Measurements from ENCODE around the gene RBBP5. TPM values are rescaled to one million over a fixed set of nuclear protein-coding genes. Genes with fewer than 3 reads are reported as not detected.

The RBBP5 gene, protein sequence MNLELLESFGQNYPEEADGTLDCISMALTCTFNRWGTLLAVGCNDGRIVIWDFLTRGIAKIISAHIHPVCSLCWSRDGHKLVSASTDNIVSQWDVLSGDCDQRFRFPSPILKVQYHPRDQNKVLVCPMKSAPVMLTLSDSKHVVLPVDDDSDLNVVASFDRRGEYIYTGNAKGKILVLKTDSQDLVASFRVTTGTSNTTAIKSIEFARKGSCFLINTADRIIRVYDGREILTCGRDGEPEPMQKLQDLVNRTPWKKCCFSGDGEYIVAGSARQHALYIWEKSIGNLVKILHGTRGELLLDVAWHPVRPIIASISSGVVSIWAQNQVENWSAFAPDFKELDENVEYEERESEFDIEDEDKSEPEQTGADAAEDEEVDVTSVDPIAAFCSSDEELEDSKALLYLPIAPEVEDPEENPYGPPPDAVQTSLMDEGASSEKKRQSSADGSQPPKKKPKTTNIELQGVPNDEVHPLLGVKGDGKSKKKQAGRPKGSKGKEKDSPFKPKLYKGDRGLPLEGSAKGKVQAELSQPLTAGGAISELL
- total RNA-seq (10 to 100 TPM in 1 of 2 donors, 1 to 10 TPM in 1; 9.9 to 15.4 TPM), polyA plus RNA-seq (1 to 10 TPM; 3.8 to 4.3 TPM)
- long read RNA-seq, donor 1, full-length matches to known transcripts, result 5 of 15 reads
- long read RNA-seq, donor 1, partial matches to known transcripts, result 2 of 15 reads
- long read RNA-seq, donor 1, other reads (novel, unspliced or antisense), result 8 of 15 reads
- long read RNA-seq, donor 2, full-length matches to known transcripts, result 3 of 9 reads
- long read RNA-seq, donor 2, partial matches to known transcripts, result 1 of 9 reads
- long read RNA-seq, donor 2, other reads (novel, unspliced or antisense), result 5 of 9 reads

DNA sequence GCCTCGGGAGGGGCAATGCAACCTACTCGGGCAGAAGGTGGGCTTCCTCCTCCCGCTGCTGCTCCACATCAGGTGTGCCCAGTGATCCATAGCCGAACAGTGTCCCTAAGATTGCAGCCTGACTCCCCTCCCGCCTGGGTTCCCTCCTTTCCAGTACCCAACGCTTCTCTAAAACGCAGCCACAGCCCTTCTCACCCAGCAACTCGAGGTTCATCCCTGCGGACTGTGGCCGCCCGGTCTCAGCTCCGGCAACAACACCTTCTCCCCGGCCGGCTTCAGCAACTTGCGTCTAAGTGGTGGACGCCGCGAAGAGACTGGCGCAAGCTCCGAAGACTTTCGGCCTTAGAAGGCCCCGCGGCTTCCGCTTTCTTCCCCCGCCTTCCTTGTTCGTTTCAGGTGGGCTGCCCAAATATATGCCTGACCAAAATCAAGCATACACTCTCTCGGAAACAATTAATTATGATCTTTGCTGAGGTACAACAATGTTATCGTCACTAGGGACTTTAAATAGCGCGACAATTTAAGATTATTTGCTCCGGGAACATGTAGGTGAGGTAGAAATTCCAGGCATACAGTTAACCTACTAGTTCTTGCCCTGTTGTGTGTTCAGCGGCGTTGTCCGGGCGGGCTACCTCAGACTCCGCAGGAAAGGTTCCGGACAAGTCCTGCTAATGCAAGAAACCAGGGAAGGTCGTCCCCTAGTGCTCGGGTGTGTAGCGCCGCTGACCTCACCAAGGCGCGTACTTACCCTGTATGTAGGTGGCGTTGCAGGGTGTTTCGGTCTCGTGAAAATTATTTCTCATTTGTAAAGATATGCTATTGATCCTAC is at the start of gene RBBP5:
Gene RBBP5 (minus strand): TSS at position 319 of the 829 bp plus-strand sequence. CDS start 105 bp downstream, at position 214.
- peaks cover 0 to 3% of the 10 kb centered on the region in 2 donors for H3K4me1 ChIP-seq (ENCODE audit: control insufficient read depth in 1 of 2, insufficient read depth in 2 of 2, low read length in 2 of 2)
- ATAC-seq (ENCODE audit: low FRiP score) (peak; percentile 99), DNase-seq (peak; percentile 96 to 97)
- no peaks in the 10 kb centered on the region for H3K9me3 ChIP-seq (ENCODE audit: control insufficient read depth, low read length)
- no peaks in the 10 kb centered on the region for H3K27me3 ChIP-seq (ENCODE audit: control insufficient read depth in 1 of 2, insufficient read depth in 2 of 2, low read length in 1 of 2)
- no peaks in the 10 kb centered on the region for H3K36me3 ChIP-seq (ENCODE audit: control insufficient read depth in 1 of 2, insufficient read depth in 2 of 2, low read length in 1 of 2)
- 0% methylated on average over 46 of the region's 46 CpGs for WGBS, 2 donors
- intact Hi-C loops (cut with DNase I), result loop anchor here in 1 of 2 donors (5.0 kb wide), 2 partner anchors 135 to 510 kb away; partner anchors contain the start of gene ELK4
- H3K4me3 ChIP-seq (ENCODE audit: low read length in 2 of 2), result peak within 1 kb of the TSS; percentile 80 to 85
- peak within 1 kb of the TSS; percentile 27 to 29 for H3K27ac ChIP-seq (ENCODE audit: low read depth in 1 of 2, low read length in 2 of 2)

DNA sequence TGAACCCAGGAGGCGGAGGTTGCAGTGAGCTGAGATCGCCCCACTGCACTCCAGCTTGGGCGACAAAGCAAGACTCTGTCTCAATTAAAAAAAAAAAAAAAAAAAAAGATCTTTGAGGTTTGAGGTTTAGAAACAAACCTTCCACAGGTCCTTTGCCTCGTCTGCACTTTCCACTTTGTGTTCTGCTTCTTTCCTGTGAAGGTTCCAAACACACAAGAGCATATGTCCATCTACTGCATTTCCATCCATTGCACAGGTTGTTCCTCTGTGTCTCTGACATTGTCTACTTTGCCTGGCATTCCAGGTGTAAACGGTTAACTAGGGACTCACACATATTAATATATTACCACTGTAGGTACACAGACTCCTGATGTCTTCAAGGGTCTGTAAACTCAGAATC is 49.6 kb upstream of the RBBP5 start:
- no peaks in the 10 kb centered on the region for H3K4me1 ChIP-seq (ENCODE audit: control insufficient read depth in 1 of 2, insufficient read depth in 2 of 2, low read length in 2 of 2)
- no peaks in the 10 kb centered on the region for H3K9me3 ChIP-seq (ENCODE audit: control insufficient read depth, low read length)
- WGBS, 2 donors, result 88 to 90% methylated on average over 5 of the region's 5 CpGs
- no peak overlapping the region for H3K4me3 ChIP-seq (ENCODE audit: low read length in 2 of 2)
- peaks cover 2 to 4% of the 10 kb centered on the region in 2 donors for H3K36me3 ChIP-seq (ENCODE audit: control insufficient read depth in 1 of 2, insufficient read depth in 2 of 2, low read length in 1 of 2)
- intact Hi-C loops (cut with DNase I), result no loop called here
- DNase-seq (no peak), ATAC-seq (ENCODE audit: low FRiP score) (no peak)
- no peaks in the 10 kb centered on the region for H3K27me3 ChIP-seq (ENCODE audit: control insufficient read depth in 1 of 2, insufficient read depth in 2 of 2, low read length in 1 of 2)
- no peak overlapping the region for H3K27ac ChIP-seq (ENCODE audit: low read depth in 1 of 2, low read length in 2 of 2)

DNA sequence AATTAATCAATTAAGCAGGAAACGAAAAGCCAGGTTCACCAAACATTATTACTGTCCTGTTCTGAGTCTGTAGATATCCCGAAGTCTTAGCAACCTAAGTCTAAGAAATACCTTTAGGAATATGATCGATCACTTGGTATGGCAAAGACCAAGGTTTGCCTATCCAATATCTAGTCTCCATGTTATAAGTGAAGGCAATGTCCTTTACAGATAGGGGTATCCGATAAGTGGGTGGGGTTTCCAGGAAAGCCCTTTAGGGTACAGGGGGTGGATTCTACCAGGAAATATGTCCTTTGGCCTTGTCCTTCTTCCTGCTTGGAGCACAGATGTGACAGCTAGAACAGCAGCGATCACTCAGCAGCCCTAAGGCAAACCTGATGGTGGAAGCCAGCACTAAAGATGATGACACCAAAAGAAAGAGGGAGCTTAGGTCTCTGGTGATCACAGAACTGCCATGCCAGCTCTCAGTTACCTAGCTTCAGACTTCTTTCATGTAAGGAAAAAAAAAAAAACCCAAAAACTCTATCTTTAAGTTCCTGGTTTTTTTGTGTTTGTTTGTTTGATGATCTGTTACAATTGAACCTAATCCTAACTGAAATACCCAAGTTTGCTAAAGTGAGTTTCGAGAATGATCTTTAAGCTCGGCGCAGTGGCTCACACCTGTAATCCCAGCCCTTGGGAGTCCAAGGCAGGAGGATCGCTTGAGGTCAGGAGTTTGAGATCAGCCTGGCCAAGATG is 48.9 kb upstream of the RBBP5 start:
- intact Hi-C loops (cut with DNase I), result no loop called here
- Histone ChIP-seq H3K36me3 (ENCODE audit: control insufficient read depth in 1 of 2, insufficient read depth in 2 of 2, low read length in 1 of 2) (peaks cover 2 to 4% of the 10 kb centered on the region in 2 donors), H3K27me3 (ENCODE audit: control insufficient read depth in 1 of 2, insufficient read depth in 2 of 2, low read length in 1 of 2) (no peaks in the 10 kb centered on the region), H3K27ac (ENCODE audit: low read depth in 1 of 2, low read length in 2 of 2) (no peak overlapping the region), H3K4me1 (ENCODE audit: control insufficient read depth in 1 of 2, insufficient read depth in 2 of 2, low read length in 2 of 2) (no peaks in the 10 kb centered on the region), H3K9me3 (ENCODE audit: control insufficient read depth, low read length) (no peaks in the 10 kb centered on the region), H3K4me3 (ENCODE audit: low read length in 2 of 2) (no peak overlapping the region)
- DNase-seq, result no peak
- 86 to 91% methylated on average over 9 of the region's 9 CpGs for WGBS, 2 donors
- no peak for ATAC-seq (ENCODE audit: low FRiP score)

DNA sequence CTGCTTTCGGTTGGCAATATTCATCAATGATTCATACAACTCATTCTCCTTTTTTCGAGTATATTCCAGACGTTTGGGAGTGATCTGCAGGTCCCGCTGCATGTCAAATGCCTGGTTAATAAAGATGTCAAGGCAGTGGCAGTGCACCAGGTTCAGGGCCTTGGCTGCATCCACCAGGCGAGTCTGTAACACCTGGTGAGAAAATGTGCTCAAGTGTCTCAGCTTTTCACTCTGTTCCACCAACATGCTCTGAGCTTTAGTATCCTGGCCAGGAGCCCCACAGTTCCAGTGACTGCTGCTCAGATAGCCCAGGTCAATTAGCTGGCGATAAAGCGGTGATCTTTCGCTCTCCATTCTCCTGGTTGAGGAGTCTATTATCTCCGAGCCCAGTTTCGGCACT is 47.5 kb upstream of the RBBP5 start:
- H3K36me3 ChIP-seq (ENCODE audit: control insufficient read depth in 1 of 2, insufficient read depth in 2 of 2, low read length in 1 of 2), result peaks cover 2 to 4% of the 10 kb centered on the region in 2 donors
- no peaks in the 10 kb centered on the region for H3K9me3 ChIP-seq (ENCODE audit: control insufficient read depth, low read length)
- intact Hi-C loops (cut with DNase I), result no loop called here
- no peak overlapping the region for H3K4me3 ChIP-seq (ENCODE audit: low read length in 2 of 2)
- H3K27ac ChIP-seq (ENCODE audit: low read depth in 1 of 2, low read length in 2 of 2), result no peak overlapping the region
- ATAC-seq (ENCODE audit: low FRiP score) (no peak), DNase-seq (no peak)
- no peaks in the 10 kb centered on the region for H3K27me3 ChIP-seq (ENCODE audit: control insufficient read depth in 1 of 2, insufficient read depth in 2 of 2, low read length in 1 of 2)
- H3K4me1 ChIP-seq (ENCODE audit: control insufficient read depth in 1 of 2, insufficient read depth in 2 of 2, low read length in 2 of 2), result no peaks in the 10 kb centered on the region
- WGBS, 2 donors, result 91 to 94% methylated on average over 10 of the region's 10 CpGs

DNA sequence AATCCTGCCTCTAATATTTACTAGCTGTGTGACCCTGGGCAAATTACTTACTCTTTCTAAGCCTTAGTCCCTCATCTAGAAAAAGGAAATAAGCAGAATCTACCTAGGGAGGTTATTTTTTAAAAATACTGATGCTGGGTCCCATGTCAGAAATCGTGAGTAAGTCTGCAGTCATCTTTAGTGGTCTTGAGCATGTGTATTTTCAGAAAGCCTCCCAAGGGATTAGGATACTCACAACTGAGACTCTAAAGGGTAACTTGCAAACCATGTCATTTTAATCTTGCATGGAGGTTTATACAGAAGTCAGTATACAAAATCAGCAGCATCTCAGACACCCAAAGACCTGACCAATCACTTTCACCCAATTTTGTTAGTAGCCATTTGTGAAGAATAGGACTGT is 46.5 kb upstream of the RBBP5 start:
- no peak for ATAC-seq (ENCODE audit: low FRiP score)
- Histone ChIP-seq H3K27me3 (ENCODE audit: control insufficient read depth in 1 of 2, insufficient read depth in 2 of 2, low read length in 1 of 2) (no peaks in the 10 kb centered on the region), H3K27ac (ENCODE audit: low read depth in 1 of 2, low read length in 2 of 2) (no peak overlapping the region), H3K36me3 (ENCODE audit: control insufficient read depth in 1 of 2, insufficient read depth in 2 of 2, low read length in 1 of 2) (peaks cover 6 to 11% of the 10 kb centered on the region in 2 donors), H3K9me3 (ENCODE audit: control insufficient read depth, low read length) (no peaks in the 10 kb centered on the region), H3K4me3 (ENCODE audit: low read length in 2 of 2) (no peak overlapping the region), H3K4me1 (ENCODE audit: control insufficient read depth in 1 of 2, insufficient read depth in 2 of 2, low read length in 2 of 2) (no peaks in the 10 kb centered on the region)
- no peak for DNase-seq
- 35 to 47% methylated on average over 1 of the region's 1 CpG for WGBS, 2 donors
- intact Hi-C loops (cut with DNase I), result no loop called here

DNA sequence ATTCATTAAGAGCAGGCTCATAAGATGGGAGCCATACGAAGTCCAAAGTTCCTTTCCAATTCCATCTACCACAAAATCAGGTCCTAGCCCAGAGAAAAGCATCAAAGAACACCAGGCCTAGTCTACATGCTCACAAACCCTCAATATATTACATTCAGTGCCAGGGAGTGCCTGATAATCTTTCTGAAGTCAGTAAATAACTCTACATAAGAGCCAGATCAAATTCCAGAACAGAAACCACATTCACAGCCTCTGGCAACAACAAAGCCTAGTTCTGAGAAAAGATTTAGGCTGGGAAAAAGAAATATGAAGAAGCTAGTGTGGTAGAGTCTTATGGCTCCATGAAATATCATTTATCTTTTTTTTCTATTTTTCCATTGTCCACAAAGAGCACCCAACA is 40.5 kb upstream of the RBBP5 start:
- no peaks in the 10 kb centered on the region for H3K4me1 ChIP-seq (ENCODE audit: control insufficient read depth in 1 of 2, insufficient read depth in 2 of 2, low read length in 2 of 2)
- intact Hi-C loops (cut with DNase I), result no loop called here
- WGBS, 2 donors, result 88 to 93% methylated on average over 1 of the region's 1 CpG
- no peak overlapping the region for H3K27ac ChIP-seq (ENCODE audit: low read depth in 1 of 2, low read length in 2 of 2)
- no peaks in the 10 kb centered on the region for H3K9me3 ChIP-seq (ENCODE audit: control insufficient read depth, low read length)
- DNase-seq (no peak), ATAC-seq (ENCODE audit: low FRiP score) (no peak)
- peaks cover 21 to 30% of the 10 kb centered on the region in 2 donors for H3K36me3 ChIP-seq (ENCODE audit: control insufficient read depth in 1 of 2, insufficient read depth in 2 of 2, low read length in 1 of 2)
- H3K4me3 ChIP-seq (ENCODE audit: low read length in 2 of 2), result no peak overlapping the region
- no peaks in the 10 kb centered on the region for H3K27me3 ChIP-seq (ENCODE audit: control insufficient read depth in 1 of 2, insufficient read depth in 2 of 2, low read length in 1 of 2)

DNA sequence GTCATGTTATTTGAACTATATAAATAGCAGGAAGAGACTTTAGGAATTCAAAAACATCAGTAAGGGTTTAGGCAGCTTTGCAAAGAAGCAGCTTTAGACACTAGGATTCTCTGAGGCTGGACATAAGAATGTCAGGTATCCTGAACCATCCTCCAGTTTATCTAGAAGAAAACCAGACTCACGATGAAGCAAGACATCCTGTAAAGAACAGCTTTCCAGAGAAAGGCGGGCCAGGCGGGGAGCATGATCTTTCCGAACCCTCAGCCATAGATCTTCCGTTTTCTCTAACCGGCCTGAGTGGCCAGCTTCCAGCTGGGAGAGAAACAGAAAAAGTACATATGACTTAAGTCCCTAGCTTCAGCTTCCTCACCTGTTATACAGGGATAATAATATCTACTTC is 39.3 kb upstream of the RBBP5 start:
- no peaks in the 10 kb centered on the region for H3K9me3 ChIP-seq (ENCODE audit: control insufficient read depth, low read length)
- no peak for DNase-seq
- no peaks in the 10 kb centered on the region for H3K4me1 ChIP-seq (ENCODE audit: control insufficient read depth in 1 of 2, insufficient read depth in 2 of 2, low read length in 2 of 2)
- H3K27me3 ChIP-seq (ENCODE audit: control insufficient read depth in 1 of 2, insufficient read depth in 2 of 2, low read length in 1 of 2), result no peaks in the 10 kb centered on the region
- H3K36me3 ChIP-seq (ENCODE audit: control insufficient read depth in 1 of 2, insufficient read depth in 2 of 2, low read length in 1 of 2), result peaks cover 20 to 30% of the 10 kb centered on the region in 2 donors
- intact Hi-C loops (cut with DNase I), result no loop called here
- no peak overlapping the region for H3K4me3 ChIP-seq (ENCODE audit: low read length in 2 of 2)
- no peak for ATAC-seq (ENCODE audit: low FRiP score)
- H3K27ac ChIP-seq (ENCODE audit: low read depth in 1 of 2, low read length in 2 of 2), result no peak overlapping the region
- WGBS, 2 donors, result 94 to 98% methylated on average over 6 of the region's 6 CpGs
